NCI-H524 (cell line): ENCODE measurements around the gene KLK11.
"Not testable (repeated sequence)": the region's sequence is repeated elsewhere in the genome, so short reads cannot be mapped to it uniquely, and the experiment has no call there.

Experiments
- DNase-seq, 2 experiments: peaks; one replicate each; lab custom pipeline; 2025; lab: John Stamatoyannopoulos, UW

Gene KLK11

DNA sequence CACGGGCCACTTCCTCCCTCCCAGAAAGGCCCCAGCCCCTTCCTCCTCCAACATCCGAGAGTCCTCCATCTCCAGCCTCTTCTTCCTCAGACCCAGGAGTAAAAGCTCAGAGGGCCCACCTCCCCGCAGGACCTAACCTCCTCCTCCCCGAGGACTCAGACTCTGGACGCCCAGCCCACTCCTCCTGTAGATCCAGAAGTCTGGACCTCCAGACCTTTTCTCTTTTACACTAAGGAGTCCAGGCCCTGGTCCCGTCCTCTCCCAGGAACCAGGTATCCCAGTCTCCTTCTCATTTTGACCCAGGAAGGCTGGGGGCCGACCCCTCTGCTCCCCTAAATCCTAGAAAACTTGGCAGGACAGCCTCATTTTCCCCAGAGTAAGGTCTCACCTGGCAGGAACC lies 23.1 kb downstream of the KLK11 start:
- DNase-seq: no peak

DNA sequence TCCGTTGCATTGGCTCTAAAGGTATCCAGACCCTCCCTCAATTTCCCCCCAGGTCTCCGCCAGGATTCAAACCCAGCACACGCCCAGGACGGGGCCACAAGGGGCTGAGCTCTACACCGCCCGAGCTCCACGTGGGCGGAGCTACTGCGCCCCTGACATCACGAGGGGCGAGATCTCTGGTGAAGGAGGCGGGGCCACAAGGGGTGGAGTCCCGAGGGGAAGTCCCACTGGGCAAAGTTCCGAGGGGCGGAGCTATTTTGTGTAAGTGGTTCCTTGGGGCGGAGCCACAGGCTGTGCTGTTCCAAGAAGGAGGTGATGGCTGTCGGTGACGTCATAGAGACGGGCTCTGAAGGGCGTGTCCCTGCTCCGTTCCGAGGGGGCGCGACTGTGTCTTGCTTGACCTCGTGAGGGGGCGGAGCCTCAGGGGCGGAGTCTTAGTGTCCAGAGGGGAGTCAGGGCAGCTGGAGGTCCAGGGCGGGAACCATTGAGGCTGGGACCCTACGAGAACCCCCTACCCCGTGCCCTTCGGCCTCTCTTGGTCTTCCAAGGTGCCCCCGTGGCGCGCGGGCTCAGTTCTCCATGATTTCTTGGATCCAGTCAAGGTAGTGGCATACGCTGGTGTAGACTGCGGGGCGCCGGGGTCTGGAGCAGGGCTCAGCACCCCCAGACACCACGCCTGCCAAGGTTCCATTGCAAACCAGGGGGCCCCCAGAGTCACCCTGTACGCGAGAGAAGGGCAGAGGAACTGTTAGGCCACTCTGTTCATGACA lies 23.7 kb downstream of the KLK11 start:
- DNase-seq: no peak

DNA sequence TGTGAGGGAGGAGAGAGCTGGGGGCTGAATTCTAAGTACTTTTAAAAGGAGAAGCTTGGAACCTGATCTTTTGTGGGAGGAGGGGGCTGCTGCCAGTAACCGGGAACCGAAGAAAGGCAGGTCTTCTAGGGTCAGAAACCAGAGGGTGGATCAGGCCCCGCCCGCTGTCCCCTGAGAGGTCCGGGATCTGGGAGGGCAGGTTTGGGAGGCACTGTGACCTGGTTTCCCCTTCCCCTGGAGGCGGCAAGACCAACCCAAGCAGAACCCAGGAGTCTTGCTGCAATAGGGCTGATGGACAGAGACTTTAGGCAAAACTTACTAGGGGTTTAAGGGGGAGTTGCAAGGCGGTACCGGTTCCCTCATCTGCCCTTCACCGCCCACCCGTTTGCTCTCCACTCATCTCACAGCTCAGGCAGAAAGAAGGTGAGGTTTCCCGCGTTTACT lies 24.3 kb downstream of the KLK11 start:
- DNase-seq: no peak

DNA sequence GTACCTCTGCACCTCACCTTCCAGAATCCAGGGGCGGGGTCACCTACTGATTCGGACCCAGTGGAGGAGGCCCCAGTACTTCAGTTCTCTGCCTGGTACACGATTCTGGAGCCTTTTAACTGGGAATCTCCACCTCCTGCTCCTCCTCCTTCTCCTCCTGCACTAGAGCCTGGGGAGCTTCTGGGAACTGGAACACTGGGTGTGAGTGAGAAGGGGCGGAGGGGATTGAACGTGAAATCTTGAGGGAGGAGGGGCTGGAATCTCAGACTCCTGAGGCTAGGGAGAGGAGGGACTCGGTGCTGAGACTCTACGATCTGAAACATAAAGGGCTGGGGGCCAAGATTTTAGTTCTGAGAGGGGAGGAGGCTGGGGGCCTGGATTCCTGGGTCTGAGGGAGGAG lies 24.9 kb downstream of the KLK11 start, which contains the start of gene KLK8:
Gene KLK8, minus strand, starts transcription at position 90 of the 400 bp plus-strand sequence. CDS start 437 bp downstream, outside the sequence.
- no peak for DNase-seq

DNA sequence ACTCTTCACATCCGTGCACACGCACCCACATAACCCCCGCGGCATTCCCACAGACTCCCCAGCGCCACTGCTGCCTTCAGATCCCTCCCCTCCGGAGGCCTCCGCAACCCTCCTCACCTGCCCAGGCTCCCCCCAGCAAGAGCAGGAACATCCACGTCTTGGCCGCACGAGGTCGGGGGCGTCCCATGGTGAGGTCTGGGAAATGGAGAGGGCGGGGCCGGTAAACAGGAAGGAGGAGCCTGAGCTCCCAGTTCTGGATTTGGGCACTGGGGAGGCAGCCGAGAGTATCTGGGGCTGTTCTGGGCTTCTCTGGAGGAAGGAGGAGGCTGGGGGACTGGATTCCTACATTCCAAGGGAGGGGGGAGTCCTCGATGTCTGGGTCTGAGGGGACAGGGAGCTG lies 25.4 kb downstream of the KLK11 start:
- DNase-seq: no peak

DNA sequence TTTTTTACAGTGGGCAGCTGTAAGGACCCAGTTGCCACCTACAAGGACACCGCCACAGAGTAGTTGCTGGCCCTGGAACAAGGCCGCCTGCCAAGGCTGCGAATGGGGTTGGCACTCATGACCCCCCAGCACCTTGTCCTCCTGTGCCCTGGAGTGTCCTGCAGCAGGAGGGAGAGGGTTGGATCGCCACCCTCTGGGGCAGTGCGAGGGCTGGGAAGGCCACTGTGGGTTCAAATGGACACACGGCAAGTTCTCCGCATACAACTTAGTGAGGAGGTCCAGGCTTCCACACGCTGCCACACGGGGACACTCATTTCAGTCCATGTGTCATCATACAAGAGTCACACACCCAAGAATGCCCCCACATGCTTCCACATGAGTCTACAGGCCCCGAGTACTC lies 26.0 kb downstream of the KLK11 start:
- DNase-seq: no peak

DNA sequence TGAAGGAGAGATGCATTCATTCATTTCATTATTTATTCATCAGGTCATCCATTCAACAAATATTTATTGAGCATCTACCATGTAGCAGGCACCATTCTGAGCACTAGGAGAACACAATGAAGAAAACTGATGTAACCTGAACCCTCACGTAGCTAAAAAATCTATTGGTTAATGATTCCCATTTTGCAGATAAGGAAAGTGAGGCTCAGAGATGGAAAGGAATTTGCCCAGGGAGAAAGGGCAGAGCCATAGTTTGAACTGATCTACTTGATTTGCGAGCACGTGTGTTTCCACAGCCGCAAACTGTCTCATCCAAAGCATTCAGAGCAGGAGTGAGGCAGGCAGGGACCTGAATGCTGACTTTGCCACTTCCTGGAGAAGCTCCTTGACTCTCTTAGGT lies 27.7 kb downstream of the KLK11 start:
- DNase-seq: no peak

DNA sequence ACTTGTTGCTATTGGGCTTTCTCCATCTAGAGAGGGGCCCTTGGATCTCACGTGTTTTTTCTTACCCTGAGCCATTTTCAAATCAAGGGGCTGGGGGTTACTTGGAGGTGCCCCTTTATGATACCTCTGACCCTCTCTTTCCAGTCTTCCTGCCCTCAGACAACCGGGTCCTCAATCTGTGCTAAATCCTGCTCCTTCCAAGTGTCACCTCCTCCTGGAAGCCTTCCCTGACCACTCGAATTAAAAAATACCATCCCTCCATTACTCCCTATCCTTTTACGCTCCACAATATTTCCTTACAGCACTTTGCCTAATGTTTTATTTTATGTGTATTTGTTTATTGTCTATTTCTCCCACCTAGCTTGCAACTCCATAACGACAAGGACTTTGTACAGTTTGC lies 28.4 kb downstream of the KLK11 start:
- DNase-seq: no peak

DNA sequence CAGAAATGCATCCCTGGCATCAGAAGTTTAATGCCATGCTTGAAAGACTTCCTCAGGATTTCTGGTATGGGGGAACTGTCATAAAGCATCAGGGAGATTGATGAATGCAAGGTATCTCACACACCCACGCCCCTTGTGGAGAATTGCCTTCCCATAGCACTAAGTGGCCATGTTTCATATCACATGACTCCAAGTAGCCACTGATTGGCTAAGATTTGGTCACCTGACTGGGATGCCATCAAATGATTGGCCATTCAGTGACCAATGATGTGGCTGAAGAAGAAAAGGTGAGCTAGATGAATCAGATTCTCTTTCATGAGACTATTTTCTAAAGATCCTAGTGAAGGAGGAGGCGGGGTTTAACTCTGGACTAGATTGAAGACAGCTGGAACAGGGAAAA lies 32.3 kb downstream of the KLK11 start:
- peak in 1 of 2 experiments; percentile 7 for DNase-seq

DNA sequence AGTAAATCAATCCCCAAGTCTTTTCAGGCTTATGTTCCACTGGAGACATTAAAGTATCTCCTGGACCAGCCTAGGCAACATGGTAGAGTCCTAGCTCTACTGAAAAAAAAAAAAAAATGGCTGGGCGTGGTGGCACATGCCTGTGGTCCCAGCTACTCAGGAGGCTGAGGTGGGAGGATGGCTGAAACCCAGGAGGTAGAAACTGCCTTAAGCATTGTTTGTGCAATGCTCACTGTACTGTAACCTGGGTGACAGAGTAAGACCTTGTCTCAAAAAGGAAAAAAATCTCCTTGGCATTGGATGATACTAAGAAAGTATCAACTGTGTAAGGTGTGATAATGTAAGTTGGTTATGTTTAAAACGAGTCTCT lies 33.8 kb downstream of the KLK11 start:
- no peak for DNase-seq

DNA sequence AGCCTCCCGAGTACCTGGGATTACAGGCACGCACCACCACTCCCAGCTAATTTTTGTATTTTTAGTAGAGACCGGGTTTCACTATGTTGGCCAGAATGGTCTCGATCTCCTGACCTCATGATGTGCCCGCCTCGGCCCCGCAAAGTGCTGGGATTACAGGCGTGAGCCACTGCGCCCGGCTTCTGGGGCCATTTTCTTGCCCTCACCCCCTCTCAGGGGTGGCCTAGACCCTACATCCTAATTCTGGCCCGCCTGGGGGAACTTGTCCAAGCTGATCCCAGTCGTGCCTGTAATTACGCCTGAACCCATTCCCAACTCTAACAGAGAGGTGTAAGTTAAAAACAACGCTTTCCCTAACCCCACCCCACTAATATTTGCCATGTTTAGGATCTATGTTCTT lies 42.0 kb downstream of the KLK11 start:
- not testable (repeated sequence) for DNase-seq

DNA sequence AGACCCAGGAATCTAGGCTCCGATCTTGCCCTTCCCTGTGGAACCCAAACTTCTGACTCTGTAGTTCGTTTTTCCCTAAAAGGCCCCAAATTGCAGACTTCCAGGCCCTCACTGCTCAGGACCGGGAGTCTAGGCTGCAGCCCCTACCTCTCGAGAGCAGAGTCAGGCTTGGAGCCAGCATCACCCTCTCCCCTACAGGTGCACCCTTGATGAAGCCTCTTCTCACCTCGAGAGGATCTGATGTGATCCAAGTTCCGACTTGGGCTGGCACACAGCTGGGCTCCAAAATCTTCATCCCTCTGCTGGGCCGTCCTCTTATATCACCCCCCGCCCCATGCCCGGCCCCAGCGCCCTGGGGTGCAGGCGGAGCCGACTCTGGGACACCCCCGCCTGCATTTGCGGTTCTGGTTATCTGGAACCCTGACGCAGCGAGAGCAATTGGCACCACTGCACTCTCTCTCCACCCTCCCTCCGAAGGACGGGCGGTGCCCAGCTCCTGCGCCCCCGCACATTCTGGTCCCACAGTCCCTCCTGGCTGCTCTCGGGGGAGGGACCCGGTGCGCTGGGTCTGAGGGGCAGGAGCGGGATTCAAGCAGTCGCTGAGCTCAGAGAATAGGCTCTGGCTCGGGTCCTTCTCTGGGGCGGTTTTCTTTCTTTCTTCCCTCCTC lies 42.7 kb downstream of the KLK11 start, which contains the start of gene KLK7:
Gene KLK7, minus strand, starts transcription at position 293 of the 668 bp plus-strand sequence. CDS start 1,518 bp downstream, outside the sequence.
- no peak for DNase-seq

DNA sequence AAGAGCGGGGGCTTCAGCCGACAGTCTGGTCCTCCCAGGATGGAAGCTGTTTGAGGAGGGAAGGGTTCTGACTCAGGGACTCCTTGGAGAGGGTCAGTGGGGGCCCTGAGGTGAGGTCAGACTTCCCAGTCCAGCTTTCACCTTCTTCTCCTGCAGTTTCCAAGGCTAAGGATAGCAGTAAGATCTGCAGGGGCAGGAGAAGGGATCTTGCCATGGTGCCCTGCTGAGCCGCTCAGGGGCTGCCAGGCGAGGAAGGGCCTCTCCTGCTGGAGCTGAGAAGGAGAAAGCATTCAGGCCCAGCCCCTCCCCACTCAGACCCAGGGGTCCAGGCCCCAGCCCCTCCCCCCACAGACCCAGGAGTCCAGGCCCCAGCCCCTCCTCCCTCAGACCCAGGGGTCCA lies 44.2 kb downstream of the KLK11 start:
- no peak for DNase-seq

DNA sequence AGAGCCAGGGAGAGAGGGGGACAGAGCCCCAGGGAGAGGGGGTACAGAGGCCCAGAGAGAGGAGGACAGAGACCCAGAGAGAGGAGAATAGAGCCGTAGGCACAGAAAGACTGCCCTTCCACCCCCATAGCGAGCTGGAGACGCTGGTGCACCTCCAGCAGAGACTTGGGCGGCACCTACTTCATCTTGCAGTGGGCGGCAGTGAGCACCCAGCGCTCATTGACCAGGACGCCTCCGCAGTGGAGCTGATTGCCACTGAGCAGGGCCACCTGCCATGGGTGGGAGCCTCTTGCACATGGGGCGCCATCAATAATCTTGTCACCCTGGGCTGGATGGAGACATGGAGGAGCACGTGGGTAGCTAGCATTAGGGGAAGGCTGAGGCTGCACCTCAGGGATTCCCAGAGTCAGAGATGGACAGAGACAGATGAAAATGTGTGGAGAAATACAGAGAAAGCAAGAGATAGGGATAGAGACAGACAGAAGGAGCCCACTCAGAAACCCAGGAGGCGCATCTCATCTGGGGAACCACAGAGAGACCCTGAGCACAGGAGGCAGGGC lies 44.7 kb downstream of the KLK11 start:
- no peak for DNase-seq

DNA sequence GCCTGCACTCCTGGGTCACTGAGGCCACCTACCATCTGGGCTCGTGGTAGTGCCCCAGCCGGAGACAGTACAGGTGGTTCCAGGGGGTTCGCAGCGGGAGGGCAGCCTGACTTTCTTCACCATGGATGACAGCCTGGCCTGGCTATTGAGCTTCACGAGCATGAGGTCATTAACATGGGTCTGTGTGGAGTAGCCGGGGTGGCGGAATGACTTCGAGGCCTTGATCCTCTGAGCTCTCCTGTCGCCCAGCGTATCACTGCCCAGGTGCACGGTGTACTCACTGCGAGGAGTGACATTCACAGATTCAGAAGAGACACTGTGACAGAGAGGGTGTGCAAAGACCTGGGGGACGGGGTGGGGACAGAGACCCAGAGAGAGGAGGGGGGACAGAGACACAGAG lies 46.2 kb downstream of the KLK11 start:
- no peak for DNase-seq

DNA sequence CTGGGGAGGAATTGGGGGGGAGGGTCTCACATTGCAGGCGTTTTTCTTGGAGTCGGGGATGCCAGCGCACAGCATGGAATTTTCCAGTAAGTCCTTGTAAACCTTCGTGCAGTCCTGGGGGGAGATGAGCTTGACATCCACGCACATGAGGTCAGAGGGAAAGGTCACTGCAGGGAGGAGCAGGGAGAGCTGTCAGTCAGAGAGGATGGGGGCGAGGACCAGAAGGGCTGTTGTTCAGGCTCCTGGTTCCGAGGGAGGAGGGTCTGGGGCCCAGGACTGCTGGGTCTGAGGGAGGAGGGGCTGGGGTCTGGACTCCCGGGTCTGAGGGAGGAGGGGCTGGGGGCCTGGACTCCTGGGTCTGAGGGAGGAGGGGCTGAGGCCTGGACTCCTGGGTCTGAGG lies 46.7 kb downstream of the KLK11 start:
- no peak for DNase-seq

DNA sequence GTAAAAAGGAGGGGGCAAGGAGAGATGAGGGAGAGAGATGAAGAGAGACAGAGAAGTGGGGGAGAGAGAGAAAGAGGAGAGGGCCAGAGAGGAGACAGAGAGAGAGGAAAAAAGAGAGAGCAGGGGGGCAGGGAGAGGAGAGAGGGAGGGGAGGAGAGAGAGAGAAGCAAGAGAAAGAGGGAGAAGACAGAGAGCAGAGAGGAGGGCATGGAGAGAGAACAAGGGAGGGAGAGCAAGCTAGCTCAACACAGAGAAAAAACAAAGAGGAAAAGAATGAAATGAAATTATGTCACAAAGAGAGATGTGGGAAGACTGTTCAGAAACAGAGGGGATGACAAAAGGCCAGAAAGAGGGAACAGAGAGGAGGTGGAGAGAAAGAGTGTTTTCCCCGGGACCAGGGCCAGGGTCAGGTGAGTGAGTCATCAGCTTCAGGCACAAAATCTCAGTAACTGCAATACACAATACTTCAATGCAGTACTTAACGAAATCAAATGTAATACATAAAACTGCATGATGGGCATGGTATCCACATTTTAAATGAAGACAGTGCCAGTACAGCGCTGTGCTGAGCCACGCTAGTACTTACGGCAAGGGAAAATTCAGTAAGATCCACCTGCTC lies 47.5 kb downstream of the KLK11 start:
- no peak for DNase-seq

DNA sequence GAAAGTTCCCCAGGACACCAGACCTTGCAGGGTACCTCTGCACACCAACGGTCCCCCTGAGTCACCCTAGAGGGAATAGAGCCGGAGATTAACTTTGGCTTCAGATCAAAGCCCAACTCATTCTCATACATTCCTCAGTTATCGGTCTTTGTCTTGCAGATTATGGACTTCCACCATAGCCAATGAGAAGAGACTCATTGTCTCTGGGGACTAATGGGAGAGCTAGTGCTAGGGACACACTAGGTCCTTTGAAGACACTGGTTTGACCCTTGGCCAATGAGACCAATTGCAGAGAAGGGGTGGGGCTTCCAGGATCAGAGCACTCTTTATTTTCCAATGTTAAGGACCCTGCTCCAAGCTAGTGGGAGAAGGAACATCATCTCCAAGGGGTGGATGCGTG lies 48.8 kb downstream of the KLK11 start:
- DNase-seq: no peak

DNA sequence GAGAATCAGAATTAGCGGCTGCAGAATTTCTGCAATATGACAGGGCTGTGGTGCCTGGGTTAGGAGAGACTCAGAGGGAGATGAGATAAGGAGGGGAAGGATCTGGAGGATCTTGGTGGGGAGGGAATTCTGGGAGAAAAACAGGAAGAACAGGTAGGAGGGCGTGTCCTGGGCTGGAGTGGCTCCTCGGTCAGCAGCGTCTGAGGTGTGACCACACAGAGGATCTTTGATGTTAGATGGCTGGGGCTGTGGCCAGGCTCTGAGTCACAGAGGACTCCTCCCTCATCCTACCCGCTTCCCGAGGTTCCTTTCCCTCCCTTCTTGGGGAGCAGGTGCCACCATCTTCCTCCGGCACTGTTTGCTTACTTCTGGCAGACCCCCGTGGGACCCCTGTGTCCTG lies 50.6 kb downstream of the KLK11 start:
- DNase-seq: no peak

DNA sequence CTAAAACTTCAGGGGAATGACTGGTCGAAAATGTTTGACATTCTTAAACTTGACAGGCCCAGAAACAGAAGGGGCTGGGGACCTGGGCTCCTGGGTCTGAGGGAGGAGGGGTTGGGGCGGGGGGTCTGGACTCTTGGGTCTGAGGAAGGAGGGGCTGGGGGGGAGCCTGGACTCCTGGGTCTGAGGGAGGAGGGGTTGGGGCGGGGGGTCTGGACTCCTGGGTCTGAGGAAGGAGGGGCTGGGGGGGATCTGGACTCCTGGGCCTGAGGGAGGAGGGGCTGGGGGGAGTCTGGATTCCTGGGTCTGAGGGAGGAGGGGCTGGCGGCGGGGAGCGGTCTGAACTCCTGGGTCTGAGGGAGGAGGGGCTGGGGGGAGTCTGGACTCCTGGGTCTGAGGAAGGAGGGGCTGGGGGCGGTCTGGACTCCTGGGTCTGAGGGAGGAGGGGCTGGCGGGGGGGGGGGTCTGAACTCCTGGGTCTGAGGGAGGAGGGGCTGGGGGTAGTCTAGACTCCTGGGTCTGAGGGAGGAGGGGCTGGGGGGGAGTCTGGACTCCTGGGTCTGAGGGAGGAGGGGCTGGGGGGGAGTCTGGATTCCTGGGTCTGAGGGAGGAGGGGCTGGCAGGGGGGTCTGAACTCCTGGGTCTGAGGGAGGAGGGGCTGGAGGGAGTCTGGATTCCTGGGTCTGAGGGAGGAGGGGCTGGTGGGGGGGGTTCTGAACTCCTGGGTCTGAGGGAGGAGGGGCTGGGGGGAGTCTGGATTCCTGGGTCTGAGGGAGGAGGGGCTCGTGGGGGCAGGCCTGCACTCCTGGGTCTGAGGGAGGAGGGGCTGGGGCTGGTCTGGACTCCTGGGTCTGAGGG lies 51.5 kb downstream of the KLK11 start:
- DNase-seq: no peak

DNA sequence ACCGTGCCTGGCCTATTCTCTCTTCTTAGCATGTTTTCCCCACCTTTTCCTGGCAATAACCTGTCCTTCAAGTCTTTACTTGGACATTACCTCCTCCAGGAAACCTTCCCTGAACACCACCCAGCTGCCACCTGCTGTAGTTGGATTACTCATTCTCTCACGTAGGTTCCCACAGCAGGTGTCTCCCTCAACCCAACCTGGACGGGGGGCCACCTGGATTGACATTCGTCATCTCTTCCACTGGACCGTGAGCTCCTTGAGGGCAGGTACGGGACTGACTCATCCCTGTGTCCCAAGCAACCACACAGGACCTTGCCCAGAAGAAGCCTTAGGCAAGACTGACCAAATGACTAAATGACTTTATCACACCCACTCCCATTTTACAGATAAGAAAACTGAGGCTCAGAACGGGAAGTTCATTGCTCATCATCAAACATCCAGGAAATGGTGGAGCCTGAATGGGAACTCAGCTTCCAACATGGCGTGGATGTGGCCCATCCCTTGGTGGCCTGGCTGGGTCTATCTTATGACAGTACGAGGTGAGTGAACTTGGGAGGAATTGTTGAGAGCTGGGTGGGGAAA lies 53.5 kb downstream of the KLK11 start:
- DNase-seq: no peak
